ENCODE results near the gene NR1H3. TPM values are rescaled to one million over a fixed set of nuclear protein-coding genes. Genes with fewer than 3 reads are reported as not detected.

The NR1H3 gene
- total and polyA plus RNA-seq, 2 experiments from 2014 or later: 4.9 to 7.2 TPM

DNA sequence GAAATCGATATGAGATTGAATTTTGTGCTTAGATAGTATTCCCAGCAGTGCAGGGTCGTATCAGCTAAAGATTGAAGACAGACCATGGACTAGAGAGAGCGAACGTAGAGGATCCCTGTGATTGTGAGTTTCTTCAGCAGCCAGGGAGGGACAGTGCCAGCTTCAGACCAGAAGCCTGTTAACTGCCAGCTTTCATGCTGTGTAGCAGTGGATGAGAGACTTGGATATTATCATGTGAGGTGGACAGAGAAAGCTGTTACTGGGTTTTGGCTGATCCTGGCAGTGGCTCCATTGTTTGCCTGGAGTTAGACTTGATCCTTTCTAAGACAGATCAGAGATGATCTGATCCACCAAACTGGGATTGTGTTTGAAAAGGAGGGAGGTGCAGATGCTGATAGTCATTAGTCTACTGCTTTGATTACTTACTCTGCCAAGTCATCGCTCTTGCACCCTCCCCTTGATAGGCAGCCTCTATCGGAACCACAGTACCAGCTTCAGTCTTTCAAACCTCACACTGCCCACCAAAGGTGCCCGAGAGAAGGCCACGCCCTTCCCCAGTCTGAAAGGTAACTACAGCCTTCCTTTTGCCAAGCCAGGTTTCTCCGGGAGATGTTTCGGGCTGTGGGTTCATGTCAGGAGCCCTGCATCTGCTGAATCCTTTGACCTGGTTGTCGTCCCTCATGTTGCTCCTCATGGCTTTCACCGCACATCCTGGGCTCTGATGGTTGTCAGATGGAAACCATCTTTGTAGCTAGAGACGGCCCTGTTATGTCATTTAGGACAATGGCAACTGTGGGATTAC, 28.4 kb downstream of the NR1H3 start:
- in situ Hi-C loops (cut with MboI): no loop called here
- Histone ChIP-seq H3K9ac (no peak overlapping the region), H3K27ac (no peak overlapping the region), H3K79me2 (ENCODE audit: insufficient read depth) (no peaks in the 10 kb centered on the region), H3K4me3 (no peak overlapping the region), H3K9me3 (ENCODE audit: low read depth) (no peaks in the 10 kb centered on the region), H3K27me3 (replicated peaks; ENCODE audit: insufficient read depth) (no peaks in the 10 kb centered on the region), H3K4me1 (ENCODE audit: insufficient read depth) (no peaks in the 10 kb centered on the region), H4K20me1 (ENCODE audit: insufficient read depth) (no peaks in the 10 kb centered on the region), H3F3A (ENCODE audit: insufficient read depth) (no peaks in the 10 kb centered on the region), H3K36me3 (ENCODE audit: low read depth) (peaks cover 39% of the 10 kb centered on the region; the same call in 1 of the 2 replicates), H3K9me2 (ENCODE audit: insufficient read depth) (no peaks in the 10 kb centered on the region), H3K4me2 (ENCODE audit: unreplicated experiment) (no peak overlapping the region), H2AFZ (no peak overlapping the region)
- DNase-seq: no peak
- 94 to 97% methylated on average over 13 of the region's 13 CpGs for WGBS, 2 experiments (ENCODE audit: low coverage in 1 of 2, low lambda C conversion rate in 2 of 2, missing lambda C conversion rate in 2 of 2)
- TF ChIP-seq EZH2phosphoT487 (IDR thresholded peaks at IDR 0.05; ENCODE audit: insufficient read depth, low read depth) (no peak), EZH2 (IDR thresholded peaks at IDR 0.05; ENCODE audit: insufficient read depth, poor library complexity, severe bottlenecking) (no peak)

GRCh38 chr11:47288066-47288465, 30.3 kb downstream of the NR1H3 start:
- in situ Hi-C loops (cut with MboI): no loop called here
- H4K20me1 ChIP-seq (ENCODE audit: insufficient read depth): no peaks in the 10 kb centered on the region

DNA sequence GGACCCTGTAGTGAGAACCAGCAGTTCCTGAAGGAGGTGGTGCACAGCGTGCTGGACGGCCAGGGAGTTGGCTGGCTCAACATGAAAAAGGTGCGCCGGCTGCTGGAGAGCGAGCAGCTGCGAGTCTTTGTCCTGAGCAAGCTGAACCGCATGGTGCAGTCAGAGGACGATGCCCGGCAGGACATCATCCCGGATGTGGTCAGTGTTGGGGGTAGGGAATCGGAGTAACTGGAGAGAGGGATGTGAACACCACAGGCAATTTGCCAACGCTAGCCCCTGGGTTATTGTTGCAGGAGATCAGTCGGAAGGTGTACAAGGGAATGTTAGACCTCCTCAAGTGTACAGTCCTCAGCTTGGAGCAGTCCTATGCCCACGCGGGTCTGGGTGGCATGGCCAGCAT, 32.1 kb downstream of the NR1H3 start:
- Histone ChIP-seq H3K4me2 (ENCODE audit: unreplicated experiment) (no peak overlapping the region), H2AFZ (no peak overlapping the region), H3K36me3 (ENCODE audit: low read depth) (peaks cover 22% of the 10 kb centered on the region; the same call in 1 of the 2 replicates), H3K79me2 (ENCODE audit: insufficient read depth) (no peaks in the 10 kb centered on the region), H3K9ac (no peak overlapping the region), H3K4me1 (ENCODE audit: insufficient read depth) (no peaks in the 10 kb centered on the region), H3K9me2 (ENCODE audit: insufficient read depth) (no peaks in the 10 kb centered on the region), H3K27ac (no peak overlapping the region), H3K4me3 (no peak overlapping the region), H3F3A (ENCODE audit: insufficient read depth) (no peaks in the 10 kb centered on the region), H3K9me3 (ENCODE audit: low read depth) (no peaks in the 10 kb centered on the region), H4K20me1 (ENCODE audit: insufficient read depth) (no peaks in the 10 kb centered on the region), H3K27me3 (replicated peaks; ENCODE audit: insufficient read depth) (no peaks in the 10 kb centered on the region)
- in situ Hi-C loops (cut with MboI): no loop called here
- no peak for DNase-seq
- TF ChIP-seq EZH2 (IDR thresholded peaks at IDR 0.05; ENCODE audit: insufficient read depth, poor library complexity, severe bottlenecking): no peak
- no peak for TF ChIP-seq EZH2phosphoT487 (IDR thresholded peaks at IDR 0.05; ENCODE audit: insufficient read depth, low read depth)
- WGBS, 2 experiments (ENCODE audit: low coverage in 1 of 2, low lambda C conversion rate in 2 of 2, missing lambda C conversion rate in 2 of 2): 92 to 93% methylated on average over 15 of the region's 15 CpGs

More at GRCh38 chr11:47288066-47288465, 30.3 kb downstream of the NR1H3 start:
- Histone ChIP-seq H3K79me2 (ENCODE audit: insufficient read depth) (no peaks in the 10 kb centered on the region), H3K9me2 (ENCODE audit: insufficient read depth) (no peaks in the 10 kb centered on the region), H3K4me1 (ENCODE audit: insufficient read depth) (no peaks in the 10 kb centered on the region), H3K4me2 (ENCODE audit: unreplicated experiment) (no peak overlapping the region), H3K4me3 (no peak overlapping the region), H3K9me3 (ENCODE audit: low read depth) (no peaks in the 10 kb centered on the region), H3K9ac (no peak overlapping the region), H3K27me3 (replicated peaks; ENCODE audit: insufficient read depth) (no peaks in the 10 kb centered on the region), H3F3A (ENCODE audit: insufficient read depth) (no peaks in the 10 kb centered on the region), H3K36me3 (ENCODE audit: low read depth) (peaks cover 27% of the 10 kb centered on the region; the same call in 1 of the 2 replicates), H2AFZ (no peak overlapping the region), H3K27ac (no peak overlapping the region)
- TF ChIP-seq EZH2phosphoT487 (IDR thresholded peaks at IDR 0.05; ENCODE audit: insufficient read depth, low read depth) (no peak), EZH2 (IDR thresholded peaks at IDR 0.05; ENCODE audit: insufficient read depth, poor library complexity, severe bottlenecking) (no peak)
- DNase-seq: no peak
- WGBS, 2 experiments (ENCODE audit: low coverage in 1 of 2, low lambda C conversion rate in 2 of 2, missing lambda C conversion rate in 2 of 2): 93 to 94% methylated on average over 5 of the region's 5 CpGs

DNA sequence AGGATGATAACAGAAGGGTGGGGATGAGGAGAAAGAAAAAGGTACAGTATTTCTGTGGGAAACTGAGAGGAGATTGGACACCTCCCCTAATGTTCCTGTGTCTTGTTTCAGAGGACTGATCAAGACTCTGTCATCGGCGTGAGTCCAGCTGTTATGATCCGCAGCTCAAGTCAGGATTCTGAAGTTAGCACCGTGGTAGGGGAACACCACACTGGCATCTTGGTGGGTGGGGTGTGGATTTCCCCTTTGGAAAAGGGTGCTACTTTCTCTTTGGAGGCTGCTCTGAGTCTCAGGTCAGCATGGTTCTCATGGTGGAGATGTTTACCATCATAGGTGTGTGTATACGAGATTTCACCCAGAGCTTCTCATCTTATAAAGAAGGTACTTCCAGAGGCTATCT, 37.6 kb downstream of the NR1H3 start:
- no peak overlapping the region for H3K4me2 ChIP-seq (ENCODE audit: unreplicated experiment)
- no peaks in the 10 kb centered on the region for H4K20me1 ChIP-seq (ENCODE audit: insufficient read depth)
- H3K27ac ChIP-seq: no peak overlapping the region
- TF ChIP-seq EZH2phosphoT487 (IDR thresholded peaks at IDR 0.05; ENCODE audit: insufficient read depth, low read depth) (no peak), EZH2 (IDR thresholded peaks at IDR 0.05; ENCODE audit: insufficient read depth, poor library complexity, severe bottlenecking) (no peak)
- no peak for DNase-seq
- in situ Hi-C loops (cut with MboI): no loop called here
- no peaks in the 10 kb centered on the region for H3K9me3 ChIP-seq (ENCODE audit: low read depth)
- 98 to 99% methylated on average over 5 of the region's 5 CpGs for WGBS, 2 experiments (ENCODE audit: low coverage in 1 of 2, low lambda C conversion rate in 2 of 2, missing lambda C conversion rate in 2 of 2)
- H3K9me2 ChIP-seq (ENCODE audit: insufficient read depth): no peaks in the 10 kb centered on the region
- peaks cover 7% of the 10 kb centered on the region; the same call in 1 of the 2 replicates for H3K79me2 ChIP-seq (ENCODE audit: insufficient read depth)
- peaks cover 44% of the 10 kb centered on the region for H3K36me3 ChIP-seq (ENCODE audit: low read depth)
- no peaks in the 10 kb centered on the region for H3K27me3 ChIP-seq (replicated peaks; ENCODE audit: insufficient read depth)
- no peaks in the 10 kb centered on the region for H3K4me1 ChIP-seq (ENCODE audit: insufficient read depth)
- no peak overlapping the region for H3K4me3 ChIP-seq
- H2AFZ ChIP-seq: no peak overlapping the region
- H3F3A ChIP-seq (ENCODE audit: insufficient read depth): no peaks in the 10 kb centered on the region
- no peak overlapping the region for H3K9ac ChIP-seq

Measured in GM23248 (cell line).